Endothelial cell of umbilical vein (primary cell): ENCODE measurements around the gene IL10RB. TPM values are rescaled to one million over a fixed set of nuclear protein-coding genes. Genes with fewer than 3 reads are reported as not detected.

ENCODE experiments used
- BruUV-seq: library from RNA; stranded (reverse); fragments of 400-500 nt; replicated peaks from 2 replicates; lab custom pipeline; 2021; lab: Mats Ljungman, UMichigan
- CTCF ChIA-PET: fragments of 300-600, 350-600 bp; sonication (Branson Sonifier 250); formaldehyde crosslinking; loops from one replicate; lab custom pipeline; 2021; ENCODE audit warnings: antibody characterized with exemption, inconsistent platforms; lab: Charles Lee
- POLR2A ChIA-PET: fragments of 300-600, 350-600 bp; sonication (Branson Sonifier 250); formaldehyde crosslinking; loops from one replicate; lab custom pipeline; 2021; ENCODE audit warnings: antibody characterized with exemption, inconsistent platforms; lab: Charles Lee
- DNase-seq: peaks from one replicate; pipeline ENCODE4 v3.0.0-alpha.2; 2011; ENCODE audit warnings: low read depth, low spot score
- FAIRE-seq: peaks from 2 replicates; lab custom pipeline; 2011; peaks lifted over from hg19 to GRCh38; lab: Jason Lieb, UNC
- H2AFZ ChIP-seq: 2 replicates; pipeline ENCODE4 v1.6.0; 2012; ENCODE audit warnings: low read depth, low read length, control low read depth, inconsistent platforms
- H3K27ac ChIP-seq: 2 replicates; pipeline ENCODE4 v1.5.1; 2011; ENCODE audit warnings: low read depth, mild to moderate bottlenecking, control low read depth, low read length, moderate library complexity; ENCODE audit not compliant: insufficient read depth
- H3K27me3 ChIP-seq, 2 experiments: 2 replicates each; pipeline versions ENCODE4 v1.6.0 to v1.6.1; 2011; ENCODE audit warnings: low read length in 2 of 2, mixed read lengths in 1 of 2; ENCODE audit not compliant: control insufficient read depth in 2 of 2, insufficient read depth in 2 of 2
- H3K36me3 ChIP-seq, 2 experiments: 2 replicates in 1 of 2; 3 replicates in 1 of 2; pipeline ENCODE4 v1.5.1; 2011; ENCODE audit warnings: low read length in 2 of 2, mild to moderate bottlenecking in 1 of 2, moderate library complexity in 1 of 2; ENCODE audit not compliant: control insufficient read depth in 2 of 2, insufficient read depth in 2 of 2; ENCODE audit errors: extremely low read depth in 1 of 2
- H3K4me1 ChIP-seq: 3 replicates; pipeline ENCODE4 v1.5.1; 2011; ENCODE audit warnings: mild to moderate bottlenecking, low read length; ENCODE audit not compliant: control insufficient read depth, insufficient read depth; ENCODE audit errors: extremely low read depth
- H3K4me2 ChIP-seq: 2 replicates; pipeline ENCODE4 v1.6.1; 2011; ENCODE audit warnings: low read length, control low read depth, mixed read lengths; ENCODE audit not compliant: insufficient read depth
- H3K4me3 ChIP-seq, 3 experiments: fragments of 200-600 bp in 1 of 3; sonication (generic), shearing (Covaris generic) in 1 of 3; replicated peaks in 1 of 3; 2 replicates each; pipeline ENCODE4 v1.5.1; 2011 to 2016; ENCODE audit warnings: control low read depth in 3 of 3, low read length in 3 of 3, mild to moderate bottlenecking in 2 of 3, inconsistent platforms in 1 of 3, low read depth in 1 of 3, moderate library complexity in 1 of 3; ENCODE audit not compliant: insufficient read depth in 1 of 3
- H3K79me2 ChIP-seq: 2 replicates; pipeline ENCODE4 v1.6.0; 2012; ENCODE audit warnings: low read length, inconsistent platforms; ENCODE audit not compliant: control insufficient read depth, insufficient read depth
- H3K9ac ChIP-seq: replicated peaks from 2 replicates; pipeline ENCODE3; 2011; ENCODE audit warnings: low read length, control low read depth; ENCODE audit not compliant: insufficient read depth; ENCODE audit errors: extremely low read depth
- H3K9me1 ChIP-seq: replicated peaks from 3 replicates; pipeline ENCODE4 v1.6.0; 2011; ENCODE audit warnings: mild to moderate bottlenecking, low read length; ENCODE audit not compliant: control insufficient read depth, insufficient read depth; ENCODE audit errors: extremely low read depth
- H3K9me3 ChIP-seq: replicated peaks from 2 replicates; pipeline ENCODE4 v1.5.1; 2012; ENCODE audit warnings: low read length, inconsistent platforms; ENCODE audit not compliant: control insufficient read depth, insufficient read depth
- H4K20me1 ChIP-seq: replicated peaks from 2 replicates; pipeline ENCODE3; 2011; ENCODE audit warnings: mild to moderate bottlenecking, low read length; ENCODE audit not compliant: control insufficient read depth, insufficient read depth; ENCODE audit errors: extremely low read depth
- CTCF ChIP-seq, 2 donors: IDR thresholded peaks; 1 replicate in 1 of 2; 2 replicates in 1 of 2; pipeline ENCODE4 v1.5.1; 2011; ENCODE audit warnings: low read length in 2 of 2, mild to moderate bottlenecking in 2 of 2, moderate library complexity in 2 of 2, control low read depth in 1 of 2, inconsistent platforms in 1 of 2, low read depth in 1 of 2; ENCODE audit not compliant: insufficient read depth in 1 of 2; ENCODE audit errors: extremely low read depth in 1 of 2
- EZH2 ChIP-seq: IDR thresholded peaks from 2 replicates; pipeline ENCODE4 v1.6.1; 2012; ENCODE audit warnings: borderline replicate concordance, low read depth, mild to moderate bottlenecking, moderate library complexity, low read length, inconsistent platforms; ENCODE audit not compliant: severe bottlenecking
- FOS ChIP-seq: IDR thresholded peaks from 2 replicates; pipeline ENCODE4 v1.6.1; 2011; ENCODE audit warnings: mild to moderate bottlenecking, low read length, moderate library complexity, borderline replicate concordance; ENCODE audit not compliant: insufficient read depth
- GATA2 ChIP-seq: IDR thresholded peaks from 2 replicates; pipeline ENCODE4 v1.7.0; 2011; ENCODE audit warnings: low read depth, mild to moderate bottlenecking, moderate library complexity, mixed read lengths, low read length; ENCODE audit not compliant: insufficient read length, insufficient read depth
- JUN ChIP-seq: IDR thresholded peaks from 2 replicates; pipeline ENCODE4 v1.6.1; 2011; ENCODE audit warnings: borderline replicate concordance, low read depth; ENCODE audit not compliant: insufficient read length, insufficient read depth
- MAX ChIP-seq: IDR thresholded peaks from 2 replicates; pipeline ENCODE4 v1.6.1; 2011; ENCODE audit not compliant: insufficient read depth, insufficient read length
- MYC ChIP-seq: IDR thresholded peaks from one replicate; pipeline ENCODE4 v1.6.1; 2011; ENCODE audit warnings: mild to moderate bottlenecking, low read depth, low read length
- POLR2A ChIP-seq: IDR thresholded peaks from 2 replicates; pipeline ENCODE4 v1.6.1; 2012; ENCODE audit warnings: low read depth, mild to moderate bottlenecking, control low read depth, low read length
- POLR2AphosphoS5 ChIP-seq: IDR thresholded peaks from 2 replicates; pipeline ENCODE4 v1.6.1; 2012; ENCODE audit warnings: low read depth, mild to moderate bottlenecking, control low read depth, low read length, moderate library complexity; ENCODE audit not compliant: insufficient read depth
- dilution Hi-C: fragments of 300-500 bp; cut with MboI; formaldehyde crosslinking; loops from one replicate; pipeline ENCODE4 v1.15.0; 2019; ENCODE audit warnings: low sequenced_read_pairs; ENCODE audit not compliant: extremely low pct_ligation_motif_present
- intact Hi-C: fragments of 100-400 bp; cut with micrococcal nuclease; formaldehyde crosslinking; loops from one replicate; pipeline ENCODE4 v1.10.0; 2022
- polyA plus RNA-seq, 4 experiments: library from polyadenylated mRNA; depleted of rRNA in 3 of 4; stranded (reverse) in 3 of 4; unstranded in 1 of 4; fragments of >200 nt; gene quantifications; 2 replicates each; pipeline versions ENCODE4 v1.2.1 to v1.2.3, GENCODE V29; 2011 to 2012; ENCODE audit warnings: missing spikeins in 1 of 4
- total RNA-seq: library from RNA; stranded (reverse); gene quantifications from 2 replicates; pipeline ENCODE4 v1.2.3, GENCODE V29; 2021

Gene IL10RB
- total and polyA plus RNA-seq, 2 donors (not counting 3 experiments of a cell fraction or from before 2014, with no cell fraction given): 21.9 to 31.4 TPM

DNA sequence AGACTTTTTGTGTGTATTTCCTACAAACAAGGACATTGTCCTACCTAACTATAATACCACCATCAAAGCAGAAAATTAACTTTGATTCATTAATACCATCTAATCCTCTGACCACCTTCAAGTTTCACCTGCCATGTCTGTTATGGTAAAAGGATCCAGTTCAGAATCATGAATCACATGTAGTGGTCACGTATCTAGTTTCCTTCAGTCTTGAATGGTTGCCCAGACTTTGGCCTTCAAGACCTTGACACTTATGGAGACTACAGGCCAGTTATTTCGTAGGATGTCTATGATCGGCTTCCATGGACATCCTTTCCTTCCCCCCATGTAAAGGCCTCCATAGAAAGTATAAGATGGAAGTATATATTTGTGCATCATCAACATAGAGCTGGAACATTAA, 46.9 kb upstream of the IL10RB start:
- H3K27me3 ChIP-seq: peaks cover 3 to 5% of the 10 kb centered on the region in 2 experiments
- H4K20me1 ChIP-seq: no peaks in the 10 kb centered on the region
- no peak overlapping the region for H3K4me3 ChIP-seq
- no peak overlapping the region for H3K4me2 ChIP-seq
- intact Hi-C loops: no loop called here
- H3K27ac ChIP-seq: no peak overlapping the region
- no peak overlapping the region for H2AFZ ChIP-seq
- no peaks in the 10 kb centered on the region for H3K36me3 ChIP-seq
- dilution Hi-C loops: no loop called here
- no peaks in the 10 kb centered on the region for H3K79me2 ChIP-seq
- BruUV-seq: no TSS peak
- no peak for DNase-seq
- no peaks in the 10 kb centered on the region for H3K9me1 ChIP-seq
- ChIA-PET CTCF (interaction anchor here (0.6 to 3.5 kb wide), 5 partner anchors 9 to 261 kb away, joined by 3 to 13 read pairs (median 6); no protein-coding TSS in a partner anchor), POLR2A (no interaction called here)
- H3K9ac ChIP-seq: no peak overlapping the region
- TF ChIP-seq POLR2AphosphoS5: no peak
- TF ChIP-seq JUN: no peak
- no peak for TF ChIP-seq POLR2A
- TF ChIP-seq EZH2: no peak
- TF ChIP-seq MYC: no peak
- TF ChIP-seq CTCF (IDR thresholded peaks at IDR 0.05; ENCODE audit: extremely low read depth in 1 of 2, insufficient read depth in 1 of 2, low read depth in 1 of 2, low read length in 2 of 2): no peak
- TF ChIP-seq GATA2: no peak
- no peak for TF ChIP-seq FOS
- TF ChIP-seq MAX: no peak
- no peak for FAIRE-seq
- no peaks in the 10 kb centered on the region for H3K9me3 ChIP-seq
- H3K4me1 ChIP-seq: no peaks in the 10 kb centered on the region
